ENCODE results near the gene SYNGAP1.
"Not testable (repeated sequence)": the region's sequence is repeated elsewhere in the genome, so short reads cannot be mapped to it uniquely, and the experiment has no call there.

SYNGAP1 gene

DNA sequence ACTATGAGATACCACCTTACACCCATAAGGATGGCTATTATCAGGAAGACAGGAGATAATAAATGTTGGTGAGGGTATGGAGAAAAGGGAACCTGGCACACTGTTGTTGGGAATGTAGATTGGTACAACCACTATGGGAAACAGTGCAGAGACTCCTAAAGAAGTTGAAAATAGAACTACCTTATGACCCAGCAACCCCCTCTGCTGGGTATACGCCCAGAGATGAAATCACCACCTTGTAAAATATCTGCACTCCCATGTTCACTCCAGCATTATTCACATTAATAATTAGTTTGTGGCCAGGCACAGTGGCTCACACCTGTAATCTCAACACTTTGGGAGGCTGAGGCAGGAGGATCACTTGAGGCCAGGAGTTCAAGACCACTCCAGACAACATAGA is 61.3 kb downstream of the SYNGAP1 start:
- TF ChIP-seq, protein P1, sequence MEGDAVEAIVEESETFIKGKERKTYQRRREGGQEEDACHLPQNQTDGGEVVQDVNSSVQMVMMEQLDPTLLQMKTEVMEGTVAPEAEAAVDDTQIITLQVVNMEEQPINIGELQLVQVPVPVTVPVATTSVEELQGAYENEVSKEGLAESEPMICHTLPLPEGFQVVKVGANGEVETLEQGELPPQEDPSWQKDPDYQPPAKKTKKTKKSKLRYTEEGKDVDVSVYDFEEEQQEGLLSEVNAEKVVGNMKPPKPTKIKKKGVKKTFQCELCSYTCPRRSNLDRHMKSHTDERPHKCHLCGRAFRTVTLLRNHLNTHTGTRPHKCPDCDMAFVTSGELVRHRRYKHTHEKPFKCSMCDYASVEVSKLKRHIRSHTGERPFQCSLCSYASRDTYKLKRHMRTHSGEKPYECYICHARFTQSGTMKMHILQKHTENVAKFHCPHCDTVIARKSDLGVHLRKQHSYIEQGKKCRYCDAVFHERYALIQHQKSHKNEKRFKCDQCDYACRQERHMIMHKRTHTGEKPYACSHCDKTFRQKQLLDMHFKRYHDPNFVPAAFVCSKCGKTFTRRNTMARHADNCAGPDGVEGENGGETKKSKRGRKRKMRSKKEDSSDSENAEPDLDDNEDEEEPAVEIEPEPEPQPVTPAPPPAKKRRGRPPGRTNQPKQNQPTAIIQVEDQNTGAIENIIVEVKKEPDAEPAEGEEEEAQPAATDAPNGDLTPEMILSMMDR (conservative IDR thresholded peaks at IDR 0.05) = no peak
- TF ChIP-seq ZFX (IDR thresholded peaks at IDR 0.05) = no peak

DNA sequence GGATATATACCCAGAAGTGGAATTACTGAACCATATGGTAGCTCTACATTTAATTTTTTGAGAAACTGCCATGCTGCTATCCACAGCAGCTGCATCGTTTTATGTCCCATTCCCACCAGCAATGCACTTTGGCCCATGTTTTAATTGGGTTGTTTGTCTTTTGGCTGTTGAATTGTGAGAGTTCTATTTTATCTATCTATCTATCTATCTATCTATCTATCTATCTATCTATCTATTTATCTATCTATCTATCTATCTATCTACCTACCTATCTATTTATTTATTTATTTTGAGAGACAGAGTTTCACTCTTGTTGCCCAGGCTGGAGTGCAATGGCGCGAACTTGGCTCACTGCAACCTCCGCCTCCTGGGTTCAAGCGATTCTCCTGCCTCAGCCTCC is 62.8 kb downstream of the SYNGAP1 start:
- H3K27ac ChIP-seq = not testable (repeated sequence)

More for the DNA sequence above, 61.3 kb downstream of the SYNGAP1 start:
- no peak overlapping the region for H3K27ac ChIP-seq

DNA sequence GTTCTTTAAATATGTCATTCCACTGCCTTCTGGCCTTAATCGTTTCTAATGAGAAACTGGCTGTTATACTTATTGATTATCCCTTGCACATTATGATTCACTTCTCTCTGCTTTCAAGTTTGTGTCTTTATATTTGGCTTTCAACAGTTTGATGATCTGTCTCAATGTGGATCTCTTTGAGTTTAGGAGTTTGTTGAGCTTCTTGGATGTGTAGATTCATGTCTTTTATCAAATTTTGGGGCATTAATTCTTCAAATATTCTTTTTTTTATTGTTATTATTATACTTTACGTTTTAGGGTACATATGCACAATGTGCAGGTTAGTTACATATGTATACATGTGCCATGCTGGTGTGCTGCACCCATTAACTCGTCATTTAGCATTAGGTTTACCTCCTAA is 63.8 kb downstream of the SYNGAP1 start:
- H3K27ac ChIP-seq = no peak overlapping the region
- TF ChIP-seq, protein P1 (conservative IDR thresholded peaks at IDR 0.05) = no peak
- TF ChIP-seq ZFX (IDR thresholded peaks at IDR 0.05) = no peak

DNA sequence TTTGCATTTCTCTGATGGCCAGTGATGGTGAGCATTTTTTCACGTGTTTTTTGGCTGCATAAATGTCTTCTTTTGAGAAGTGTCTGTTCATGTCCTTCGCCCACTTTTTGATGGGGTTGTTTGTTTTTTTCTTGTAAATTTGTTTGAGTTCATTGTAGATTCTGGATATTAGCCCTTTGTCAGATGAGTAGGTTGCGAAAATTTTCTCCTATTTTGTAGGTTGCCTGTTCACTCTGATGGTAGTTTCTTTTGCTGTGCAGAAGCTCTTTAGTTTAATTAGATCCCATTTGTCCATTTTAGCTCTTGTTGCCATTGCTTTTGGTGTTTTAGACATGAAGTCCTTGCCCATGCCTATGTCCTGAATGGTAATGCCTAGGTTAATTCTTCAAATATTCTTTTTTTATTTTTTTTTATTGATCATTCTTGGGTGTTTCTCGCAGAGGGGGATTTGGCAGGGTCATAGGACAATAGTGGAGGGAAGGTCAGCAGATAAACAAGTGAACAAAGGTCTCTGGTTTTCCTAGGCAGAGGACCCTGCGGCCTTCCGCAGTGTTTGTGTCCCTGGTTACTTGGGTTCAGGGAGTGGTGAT is 64.9 kb downstream of the SYNGAP1 start:
- not testable (repeated sequence) for H3K27ac ChIP-seq

DNA sequence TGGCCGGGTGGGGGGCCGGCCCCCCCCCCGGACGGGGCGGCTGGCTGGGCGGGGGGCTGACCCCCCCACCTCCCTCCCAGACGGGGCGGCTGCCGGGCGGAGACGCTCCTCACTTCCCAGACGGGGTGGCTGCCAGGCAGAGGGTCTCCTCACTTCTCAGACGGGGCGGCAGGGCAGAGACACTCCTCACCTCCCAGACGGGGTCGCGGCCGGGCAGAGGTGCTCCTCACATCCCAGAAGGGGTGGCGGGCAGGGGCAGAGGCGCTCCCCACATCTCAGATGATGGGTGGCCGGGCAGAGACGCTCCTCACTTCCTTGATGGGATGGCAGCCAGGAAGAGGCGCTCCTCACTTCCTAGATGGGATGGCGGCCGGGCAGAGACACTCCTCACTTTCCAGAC is 65.8 kb downstream of the SYNGAP1 start:
- not testable (repeated sequence) for H3K27ac ChIP-seq

DNA sequence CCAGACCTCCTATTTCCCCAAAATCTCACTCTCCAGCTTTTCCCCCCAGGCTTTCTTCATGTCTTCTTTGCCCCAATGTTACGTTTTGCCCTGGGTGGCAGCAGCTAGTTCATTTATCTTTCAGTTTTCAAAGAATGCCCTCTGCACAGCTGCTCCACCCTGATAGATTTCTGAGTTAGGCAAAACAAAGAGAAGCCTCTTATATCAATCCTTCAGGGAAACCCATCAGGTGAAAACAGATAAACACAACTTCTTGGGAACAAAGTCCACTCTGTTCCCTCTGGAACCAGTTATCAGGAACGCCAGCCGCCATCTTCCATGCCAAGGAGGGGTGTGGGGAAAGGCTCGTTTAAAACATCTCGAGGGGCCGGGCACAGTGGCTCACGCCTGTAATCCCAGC is 68.5 kb downstream of the SYNGAP1 start:
- TF ChIP-seq ZFX (IDR thresholded peaks at IDR 0.05) = no peak
- TF ChIP-seq, protein P1 (conservative IDR thresholded peaks at IDR 0.05) = no peak
- H3K27ac ChIP-seq = no peak overlapping the region

DNA sequence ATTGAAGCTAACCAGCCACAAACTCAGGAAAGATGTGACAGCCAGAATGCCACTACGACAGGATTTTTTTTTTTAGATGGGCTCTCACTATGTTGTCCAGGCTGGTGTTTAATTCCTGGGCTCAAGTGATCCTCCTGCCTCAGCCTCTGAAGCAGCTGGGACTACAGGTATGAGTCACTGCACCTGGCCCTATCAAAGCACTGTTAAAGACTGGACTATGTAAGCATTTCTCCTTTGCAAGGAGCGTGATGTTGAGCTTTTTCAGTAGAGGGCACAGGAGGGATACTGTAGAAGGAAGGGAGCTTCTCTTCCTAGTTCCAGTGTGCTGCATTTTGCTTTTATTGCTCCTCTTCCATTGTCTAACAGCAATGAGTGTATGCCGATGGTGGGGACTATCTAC is 70.3 kb downstream of the SYNGAP1 start:
- no peak overlapping the region for H3K27ac ChIP-seq
- no peak for TF ChIP-seq ZFX (IDR thresholded peaks at IDR 0.05)
- TF ChIP-seq, protein P1 (conservative IDR thresholded peaks at IDR 0.05) = no peak

DNA sequence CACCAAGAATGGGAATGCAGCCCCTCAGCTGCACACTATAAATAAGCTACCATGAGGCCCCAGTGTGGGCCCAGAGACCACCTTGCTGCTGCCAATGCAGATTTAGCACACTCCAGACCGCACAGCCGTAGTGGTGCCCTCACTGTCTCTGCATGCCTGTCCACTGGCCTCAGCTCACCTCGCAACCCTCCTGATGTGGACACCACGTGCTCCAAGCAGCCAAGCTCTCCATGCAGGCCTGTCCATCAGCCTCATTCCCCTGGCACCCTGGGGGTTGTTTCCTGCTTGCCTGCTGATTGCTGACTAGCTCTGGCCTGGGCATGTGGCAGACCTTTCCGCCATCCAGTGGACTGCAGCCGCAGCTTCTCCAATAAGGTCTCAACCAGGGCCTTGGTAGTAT is 70.8 kb downstream of the SYNGAP1 start:
- no peak for TF ChIP-seq ZFX (IDR thresholded peaks at IDR 0.05)
- H3K27ac ChIP-seq = no peak overlapping the region

DNA sequence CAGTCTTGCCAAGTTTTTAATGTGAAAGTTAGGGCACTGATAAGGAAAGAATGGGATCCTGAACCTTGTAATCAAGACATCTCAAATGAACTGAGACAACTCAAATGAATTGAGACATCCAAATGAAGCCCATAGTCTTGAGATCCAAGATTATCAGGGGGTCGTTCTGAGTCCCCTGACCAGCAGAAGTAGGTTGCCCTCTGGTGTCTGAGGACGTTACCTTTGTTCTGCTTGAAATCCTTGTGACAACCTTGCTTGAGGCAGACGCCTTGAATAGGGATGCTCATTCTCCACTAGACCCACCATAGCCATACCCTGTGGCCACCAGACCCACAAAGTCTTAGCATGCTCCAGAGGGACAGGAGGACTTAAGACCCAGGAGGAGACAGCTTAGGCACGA is 72.2 kb downstream of the SYNGAP1 start:
- no peak overlapping the region for H3K27ac ChIP-seq
- TF ChIP-seq, protein P1 (conservative IDR thresholded peaks at IDR 0.05) = no peak
- TF ChIP-seq ZFX (IDR thresholded peaks at IDR 0.05) = no peak

DNA sequence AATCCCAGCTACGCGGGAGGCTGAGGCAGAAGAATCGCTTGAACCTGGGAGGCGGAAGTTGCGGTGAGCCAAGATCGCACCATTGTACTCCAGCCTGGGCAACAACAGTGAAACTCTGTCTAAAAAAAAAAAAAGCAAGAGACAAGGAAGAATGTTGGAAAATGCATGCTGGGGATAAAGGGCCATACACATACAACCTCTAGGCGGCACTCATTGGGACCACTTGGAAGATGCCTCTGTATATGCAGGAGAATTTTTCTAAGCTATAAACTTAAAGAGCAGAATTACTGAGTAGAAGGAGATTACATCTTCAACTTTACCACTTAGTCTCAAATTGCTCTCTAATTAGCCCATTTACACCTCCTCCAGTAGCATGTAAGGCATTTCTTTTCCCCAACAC is 77.3 kb downstream of the SYNGAP1 start:
- no peak overlapping the region for H3K27ac ChIP-seq
- no peak for TF ChIP-seq ZFX (IDR thresholded peaks at IDR 0.05)
- TF ChIP-seq, protein P1 (conservative IDR thresholded peaks at IDR 0.05) = no peak

Measured in C4-2B (cell line).